Measurements from ENCODE around the gene CHST8. TPM values are rescaled to one million over a fixed set of nuclear protein-coding genes. Genes with fewer than 3 reads are reported as not detected.

Gene CHST8, protein sequence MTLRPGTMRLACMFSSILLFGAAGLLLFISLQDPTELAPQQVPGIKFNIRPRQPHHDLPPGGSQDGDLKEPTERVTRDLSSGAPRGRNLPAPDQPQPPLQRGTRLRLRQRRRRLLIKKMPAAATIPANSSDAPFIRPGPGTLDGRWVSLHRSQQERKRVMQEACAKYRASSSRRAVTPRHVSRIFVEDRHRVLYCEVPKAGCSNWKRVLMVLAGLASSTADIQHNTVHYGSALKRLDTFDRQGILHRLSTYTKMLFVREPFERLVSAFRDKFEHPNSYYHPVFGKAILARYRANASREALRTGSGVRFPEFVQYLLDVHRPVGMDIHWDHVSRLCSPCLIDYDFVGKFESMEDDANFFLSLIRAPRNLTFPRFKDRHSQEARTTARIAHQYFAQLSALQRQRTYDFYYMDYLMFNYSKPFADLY
- 0.15 to 0.38 TPM (median 0.20 TPM) in 3 of 5 replicates, not detected in the others for total RNA-seq (2022; extraction: Qiagen RNA extraction; ENCODE audit: low read depth)

GRCh38 chr19:33621811-33622504 is at the start of gene CHST8:
CHST8 (plus strand) TSS chr19:33621953; CDS start chr19:33689262, 67,309 bp downstream.

DNA sequence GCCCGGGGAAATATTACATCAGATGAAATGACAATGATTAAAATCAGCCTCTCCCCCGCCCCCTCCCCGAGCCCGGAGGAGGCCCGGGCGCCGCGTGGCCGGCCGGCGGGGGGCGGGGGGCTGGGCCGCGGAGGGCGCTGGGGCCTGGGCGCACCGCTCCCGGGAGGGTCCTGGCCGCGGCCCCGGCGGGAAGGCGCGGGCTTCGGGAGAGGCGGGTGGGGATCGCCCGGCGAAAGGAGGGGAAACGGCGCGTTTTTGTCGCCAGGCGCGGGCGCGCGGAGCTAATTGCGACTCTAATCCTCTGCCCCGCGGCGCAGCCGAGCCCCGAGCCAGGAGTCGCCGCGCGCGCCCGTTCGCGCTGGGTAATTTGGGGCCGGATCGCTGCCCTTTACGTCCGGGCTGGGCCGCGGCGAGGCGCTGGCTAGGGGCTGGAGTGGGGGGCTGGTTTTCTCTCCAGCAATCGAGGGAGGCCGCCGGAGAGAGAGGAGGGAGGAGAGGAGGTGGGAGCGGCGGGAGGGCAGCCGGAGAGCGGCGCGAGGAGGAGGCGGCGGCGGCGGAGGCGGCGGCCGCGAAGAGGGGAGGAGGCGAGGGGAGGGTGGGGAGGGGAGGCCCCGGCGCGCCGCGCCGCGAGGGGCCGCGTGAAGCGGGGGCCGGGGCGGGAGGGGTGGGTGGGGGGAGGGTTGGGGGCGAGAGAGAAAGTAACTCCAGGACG is 174.6 kb downstream of the CHST8 start, which contains the start of gene KCTD15:
Gene KCTD15 (plus strand): TSS at position 707 of the 712 bp plus-strand sequence. CDS start 3,585 bp downstream, outside the sequence.

Other genes starting within 250 kb of the CHST8 start
- gene CEBPG, start 248.2 kb upstream of the CHST8 start, total RNA-seq (2022; extraction: Qiagen RNA extraction; ENCODE audit: low read depth), result 28.2 to 42.1 TPM (median 40.4 TPM) in 5 replicates
- 98.5 to 127 TPM (median 120 TPM) in 5 replicates for gene PEPD, start 100.2 kb upstream of the CHST8 start, total RNA-seq (2022; extraction: Qiagen RNA extraction; ENCODE audit: low read depth)
- 44.1 to 73.1 TPM (median 60.6 TPM) in 5 replicates for gene KCTD15, start 174.9 kb downstream of the CHST8 start, total RNA-seq (2022; extraction: Qiagen RNA extraction; ENCODE audit: low read depth)